ENCODE results near the gene ANXA4.

The ANXA4 gene

DNA sequence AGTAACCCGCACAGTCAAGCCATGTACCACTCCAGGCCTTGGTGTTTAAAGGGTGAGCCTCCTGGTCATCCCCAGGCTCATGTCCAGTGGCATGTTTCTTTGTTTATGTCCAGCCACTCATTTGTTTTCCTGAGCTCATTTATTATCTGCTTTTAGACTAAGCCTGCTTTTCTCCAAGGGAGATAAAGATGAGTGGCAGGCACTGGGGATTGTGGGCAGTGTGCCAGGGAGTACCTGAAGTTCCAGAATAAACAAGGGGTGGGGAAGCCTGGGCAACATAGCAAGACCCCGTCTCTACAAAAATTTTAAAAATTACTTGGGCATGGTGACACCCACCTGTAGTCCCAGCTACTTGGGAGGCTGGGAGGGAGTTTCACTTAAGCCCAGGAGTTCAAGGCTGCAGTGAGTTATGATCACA is 1.9 kb downstream of the ANXA4 start:
- Histone ChIP-seq H3K4me3 (ENCODE audit: low read depth in 1 of 2, low read length in 1 of 2) (no peak overlapping the region), H3K4me1 (ENCODE audit: control insufficient read depth in 1 of 2, insufficient read depth in 1 of 2, low read depth in 1 of 2, low read length in 1 of 2) (peaks cover 52 to 61% of the 10 kb centered on the region in 2 experiments), H3K27ac (peak overlapping the region; percentile 46), H3K9me3 (no peaks in the 10 kb centered on the region), H3K27me3 (no peaks in the 10 kb centered on the region), H3K36me3 (no peaks in the 10 kb centered on the region)
- TF ChIP-seq, protein P1, sequence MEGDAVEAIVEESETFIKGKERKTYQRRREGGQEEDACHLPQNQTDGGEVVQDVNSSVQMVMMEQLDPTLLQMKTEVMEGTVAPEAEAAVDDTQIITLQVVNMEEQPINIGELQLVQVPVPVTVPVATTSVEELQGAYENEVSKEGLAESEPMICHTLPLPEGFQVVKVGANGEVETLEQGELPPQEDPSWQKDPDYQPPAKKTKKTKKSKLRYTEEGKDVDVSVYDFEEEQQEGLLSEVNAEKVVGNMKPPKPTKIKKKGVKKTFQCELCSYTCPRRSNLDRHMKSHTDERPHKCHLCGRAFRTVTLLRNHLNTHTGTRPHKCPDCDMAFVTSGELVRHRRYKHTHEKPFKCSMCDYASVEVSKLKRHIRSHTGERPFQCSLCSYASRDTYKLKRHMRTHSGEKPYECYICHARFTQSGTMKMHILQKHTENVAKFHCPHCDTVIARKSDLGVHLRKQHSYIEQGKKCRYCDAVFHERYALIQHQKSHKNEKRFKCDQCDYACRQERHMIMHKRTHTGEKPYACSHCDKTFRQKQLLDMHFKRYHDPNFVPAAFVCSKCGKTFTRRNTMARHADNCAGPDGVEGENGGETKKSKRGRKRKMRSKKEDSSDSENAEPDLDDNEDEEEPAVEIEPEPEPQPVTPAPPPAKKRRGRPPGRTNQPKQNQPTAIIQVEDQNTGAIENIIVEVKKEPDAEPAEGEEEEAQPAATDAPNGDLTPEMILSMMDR (IDR thresholded peaks at IDR 0.05), result no peak

DNA sequence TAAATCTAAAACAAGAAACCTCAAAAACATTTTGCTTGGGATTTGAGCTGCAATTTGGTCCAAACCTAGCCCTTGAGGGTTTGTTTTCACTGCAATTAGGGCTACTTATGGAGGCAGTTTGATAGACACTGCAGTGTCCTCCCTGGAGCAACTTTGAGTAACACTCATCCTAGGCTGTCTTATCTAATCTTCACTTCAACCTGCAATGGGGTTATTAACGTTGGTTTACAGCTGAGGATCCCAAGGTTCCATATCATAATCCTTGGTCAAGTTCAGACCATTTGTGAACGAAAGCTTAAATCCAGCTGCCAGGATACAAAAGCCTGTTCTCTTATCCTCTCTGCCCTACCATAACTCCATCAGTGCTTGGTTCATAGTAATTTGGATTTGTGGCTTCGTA is 2.5 kb downstream of the ANXA4 start:
- H3K27ac ChIP-seq, result peak overlapping the region; percentile 46
- TF ChIP-seq, protein P1 (IDR thresholded peaks at IDR 0.05), result no peak

DNA sequence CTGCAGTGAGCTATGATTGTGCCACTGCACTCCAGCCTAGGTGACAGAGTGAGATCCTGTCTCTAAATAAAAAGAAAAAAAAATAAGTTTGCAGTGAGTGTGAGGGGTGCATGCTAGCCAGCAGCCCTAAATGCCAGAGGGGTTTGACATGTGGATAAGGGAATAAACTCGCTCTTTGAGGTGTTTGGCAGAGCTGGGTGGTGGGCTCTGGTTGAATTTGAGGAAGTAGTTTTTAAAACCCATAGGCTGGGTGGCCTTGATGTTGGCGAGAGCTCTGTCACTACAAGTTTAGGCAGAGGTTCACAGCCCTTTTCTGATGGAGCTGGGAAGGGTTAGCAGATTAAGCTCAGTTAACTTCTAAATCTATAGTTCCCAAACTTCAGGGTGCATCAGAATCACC is 3.1 kb downstream of the ANXA4 start:
- Histone ChIP-seq H3K4me1 (ENCODE audit: control insufficient read depth in 1 of 2, insufficient read depth in 1 of 2, low read depth in 1 of 2, low read length in 1 of 2) (peaks cover 55 to 62% of the 10 kb centered on the region in 2 experiments), H3K4me3 (ENCODE audit: low read depth in 1 of 2, low read length in 1 of 2) (no peak overlapping the region), H3K27ac (peak overlapping the region; percentile 46), H3K27me3 (no peaks in the 10 kb centered on the region), H3K9me3 (no peaks in the 10 kb centered on the region), H3K36me3 (no peaks in the 10 kb centered on the region)
- TF ChIP-seq, protein P1 (IDR thresholded peaks at IDR 0.05), result no peak

More for the DNA sequence above, 2.5 kb downstream of the ANXA4 start:
- Histone ChIP-seq H3K27me3 (no peaks in the 10 kb centered on the region), H3K9me3 (no peaks in the 10 kb centered on the region), H3K4me3 (ENCODE audit: low read depth in 1 of 2, low read length in 1 of 2) (no peak overlapping the region), H3K36me3 (no peaks in the 10 kb centered on the region), H3K4me1 (ENCODE audit: control insufficient read depth in 1 of 2, insufficient read depth in 1 of 2, low read depth in 1 of 2, low read length in 1 of 2) (peaks cover 52 to 60% of the 10 kb centered on the region in 2 experiments)

DNA sequence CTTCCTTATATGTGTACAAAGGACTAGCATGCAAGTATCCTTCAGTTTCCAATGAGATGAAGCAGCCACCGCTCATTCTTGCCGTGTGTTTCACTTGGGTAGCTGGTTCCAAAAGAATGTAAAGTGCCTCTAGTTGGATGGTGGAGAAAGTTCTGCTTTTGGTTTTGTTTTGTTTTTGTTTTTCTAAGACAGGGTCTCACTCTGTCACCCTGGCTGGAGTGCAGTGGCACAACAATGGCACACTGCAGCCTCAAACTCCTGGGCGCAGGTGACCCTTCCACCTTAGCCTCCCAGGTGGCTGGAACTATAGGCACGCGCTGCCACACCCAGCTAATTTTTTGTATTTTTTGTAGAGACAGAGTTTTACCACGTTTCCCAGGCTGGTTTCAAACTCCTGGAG is 8.3 kb downstream of the ANXA4 start:
- H3K27ac ChIP-seq, result peak overlapping the region; percentile 59
- H3K4me3 ChIP-seq (ENCODE audit: low read depth in 1 of 2, low read length in 1 of 2), result no peak overlapping the region
- no peaks in the 10 kb centered on the region for H3K36me3 ChIP-seq

DNA sequence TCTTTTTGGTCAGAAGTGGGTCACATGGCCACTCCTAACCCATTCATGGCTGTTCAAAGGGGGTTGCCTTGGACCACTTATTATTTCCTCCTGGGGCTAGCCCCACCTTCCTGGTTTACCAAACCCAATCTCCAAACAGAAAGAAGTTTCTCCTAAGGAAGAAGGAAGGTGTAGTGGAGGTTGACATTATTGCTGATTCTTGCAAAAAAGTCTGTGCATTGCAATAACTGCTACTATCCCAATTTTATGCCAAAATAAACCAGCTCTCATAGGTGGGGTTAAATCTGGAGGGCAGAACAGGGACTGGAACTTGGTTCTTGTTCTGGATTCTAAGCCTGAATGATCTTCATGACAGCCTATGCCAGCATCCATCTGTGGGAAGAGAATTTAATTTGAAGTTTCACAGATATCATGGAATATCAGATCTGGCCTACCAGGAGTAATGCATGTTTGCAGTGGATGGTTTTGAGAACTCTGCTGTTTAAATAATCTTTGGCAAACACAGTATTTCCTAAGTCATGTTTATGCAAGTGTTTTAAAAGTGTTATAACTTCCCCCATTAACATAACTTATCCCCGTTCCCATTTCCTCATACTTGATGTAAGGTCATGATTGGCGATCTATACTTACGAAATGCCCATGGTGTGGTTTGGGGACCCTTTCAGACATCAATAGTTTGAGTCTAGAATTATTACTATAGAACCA is 11.9 kb downstream of the ANXA4 start:
- H3K4me1 ChIP-seq (ENCODE audit: control insufficient read depth in 1 of 2, insufficient read depth in 1 of 2, low read depth in 1 of 2, low read length in 1 of 2), result peaks cover 58 to 59% of the 10 kb centered on the region in 2 experiments
- H3K4me3 ChIP-seq (ENCODE audit: low read depth in 1 of 2, low read length in 1 of 2), result peak overlapping the region; percentile 0 to 12
- no peaks in the 10 kb centered on the region for H3K27me3 ChIP-seq
- peak overlapping the region; percentile 73 for H3K27ac ChIP-seq
- peaks cover 9% of the 10 kb centered on the region for H3K36me3 ChIP-seq
- no peaks in the 10 kb centered on the region for H3K9me3 ChIP-seq
- TF ChIP-seq, protein P1 (IDR thresholded peaks at IDR 0.05), result no peak

More for the DNA sequence above, 8.3 kb downstream of the ANXA4 start:
- H3K4me1 ChIP-seq (ENCODE audit: control insufficient read depth in 1 of 2, insufficient read depth in 1 of 2, low read depth in 1 of 2, low read length in 1 of 2), result peaks cover 62 to 64% of the 10 kb centered on the region in 2 experiments
- TF ChIP-seq, protein P1 (IDR thresholded peaks at IDR 0.05), result no peak
- no peaks in the 10 kb centered on the region for H3K9me3 ChIP-seq
- no peaks in the 10 kb centered on the region for H3K27me3 ChIP-seq
